ENCODE data around the gene INPP5B.

- TF ChIP-seq JUN (CRISPR knock-in tag; IDR thresholded peaks at IDR 0.05), result no peak
- TF ChIP-seq, protein P1, sequence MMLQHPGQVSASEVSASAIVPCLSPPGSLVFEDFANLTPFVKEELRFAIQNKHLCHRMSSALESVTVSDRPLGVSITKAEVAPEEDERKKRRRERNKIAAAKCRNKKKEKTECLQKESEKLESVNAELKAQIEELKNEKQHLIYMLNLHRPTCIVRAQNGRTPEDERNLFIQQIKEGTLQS (CRISPR knock-in tag; conservative IDR thresholded peaks at IDR 0.05), result no peak
- TF ChIP-seq CTCF (IDR thresholded peaks at IDR 0.05), result no peak
- TF ChIP-seq NR2C2 (CRISPR knock-in tag; IDR thresholded peaks at IDR 0.05), result no peak
- TF ChIP-seq ATF1 (CRISPR knock-in tag; IDR thresholded peaks at IDR 0.05), result no peak
- TF ChIP-seq ZNF263 (CRISPR knock-in tag; IDR thresholded peaks at IDR 0.05; ENCODE audit: low read depth), result no peak
- TF ChIP-seq NR3C1 (CRISPR knock-in tag; conservative IDR thresholded peaks at IDR 0.05; ENCODE audit: low read depth), result no peak
- no peak for TF ChIP-seq KAT7 (CRISPR knock-in tag; IDR thresholded peaks at IDR 0.05; ENCODE audit: borderline replicate concordance)
- TF ChIP-seq FOXP1 (CRISPR knock-in tag; IDR thresholded peaks at IDR 0.05; ENCODE audit: borderline replicate concordance), result no peak
- TF ChIP-seq, protein P2, sequence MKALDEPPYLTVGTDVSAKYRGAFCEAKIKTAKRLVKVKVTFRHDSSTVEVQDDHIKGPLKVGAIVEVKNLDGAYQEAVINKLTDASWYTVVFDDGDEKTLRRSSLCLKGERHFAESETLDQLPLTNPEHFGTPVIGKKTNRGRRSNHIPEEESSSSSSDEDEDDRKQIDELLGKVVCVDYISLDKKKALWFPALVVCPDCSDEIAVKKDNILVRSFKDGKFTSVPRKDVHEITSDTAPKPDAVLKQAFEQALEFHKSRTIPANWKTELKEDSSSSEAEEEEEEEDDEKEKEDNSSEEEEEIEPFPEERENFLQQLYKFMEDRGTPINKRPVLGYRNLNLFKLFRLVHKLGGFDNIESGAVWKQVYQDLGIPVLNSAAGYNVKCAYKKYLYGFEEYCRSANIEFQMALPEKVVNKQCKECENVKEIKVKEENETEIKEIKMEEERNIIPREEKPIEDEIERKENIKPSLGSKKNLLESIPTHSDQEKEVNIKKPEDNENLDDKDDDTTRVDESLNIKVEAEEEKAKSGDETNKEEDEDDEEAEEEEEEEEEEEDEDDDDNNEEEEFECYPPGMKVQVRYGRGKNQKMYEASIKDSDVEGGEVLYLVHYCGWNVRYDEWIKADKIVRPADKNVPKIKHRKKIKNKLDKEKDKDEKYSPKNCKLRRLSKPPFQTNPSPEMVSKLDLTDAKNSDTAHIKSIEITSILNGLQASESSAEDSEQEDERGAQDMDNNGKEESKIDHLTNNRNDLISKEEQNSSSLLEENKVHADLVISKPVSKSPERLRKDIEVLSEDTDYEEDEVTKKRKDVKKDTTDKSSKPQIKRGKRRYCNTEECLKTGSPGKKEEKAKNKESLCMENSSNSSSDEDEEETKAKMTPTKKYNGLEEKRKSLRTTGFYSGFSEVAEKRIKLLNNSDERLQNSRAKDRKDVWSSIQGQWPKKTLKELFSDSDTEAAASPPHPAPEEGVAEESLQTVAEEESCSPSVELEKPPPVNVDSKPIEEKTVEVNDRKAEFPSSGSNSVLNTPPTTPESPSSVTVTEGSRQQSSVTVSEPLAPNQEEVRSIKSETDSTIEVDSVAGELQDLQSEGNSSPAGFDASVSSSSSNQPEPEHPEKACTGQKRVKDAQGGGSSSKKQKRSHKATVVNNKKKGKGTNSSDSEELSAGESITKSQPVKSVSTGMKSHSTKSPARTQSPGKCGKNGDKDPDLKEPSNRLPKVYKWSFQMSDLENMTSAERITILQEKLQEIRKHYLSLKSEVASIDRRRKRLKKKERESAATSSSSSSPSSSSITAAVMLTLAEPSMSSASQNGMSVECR (CRISPR knock-in tag; IDR thresholded peaks at IDR 0.05; ENCODE audit: borderline replicate concordance), result no peak
- no peak for TF ChIP-seq ESRRA (CRISPR knock-in tag; IDR thresholded peaks at IDR 0.05; ENCODE audit: borderline replicate concordance)
- TF ChIP-seq GRHL2 (CRISPR knock-in tag; IDR thresholded peaks at IDR 0.05; ENCODE audit: insufficient replicate concordance, severe bottlenecking), result no peak
Observed at GRCh38 chr1:37831109-37831508, 115.7 kb downstream of the INPP5B start.
